Measurements from ENCODE around the gene WDR72. TPM values are rescaled to one million over a fixed set of nuclear protein-coding genes. Genes with fewer than 3 reads are reported as not detected.

WDR72 gene
- total and polyA plus RNA-seq, 9 donors, result 0.04 to 4.4 (median 0.82) TPM; not detected in 2

- Histone ChIP-seq H3K27me3 (no peaks in the 10 kb centered on the region), H3K9me3 (no peaks in the 10 kb centered on the region), H3K4me3 (no peak overlapping the region), H3K36me3 (no peaks in the 10 kb centered on the region), H3K27ac (no peak overlapping the region), H3K4me1 (ENCODE audit: insufficient read depth) (no peaks in the 10 kb centered on the region)
- intact Hi-C loops (cut with DNase I), result no loop called here
- no peak for DNase-seq
- TF ChIP-seq POLR2A (IDR thresholded peaks at IDR 0.05) (no peak), EP300 (IDR thresholded peaks at IDR 0.05) (no peak), CTCF (IDR thresholded peaks at IDR 0.05) (no peak)
- WGBS, 3 donors, result 14 to 22% (median 17%) methylated on average over 3 of the region's 3 CpGs
These were observed 236.5 kb downstream of the WDR72 start for GRCh38 chr15:53522991-53523390.

DNA sequence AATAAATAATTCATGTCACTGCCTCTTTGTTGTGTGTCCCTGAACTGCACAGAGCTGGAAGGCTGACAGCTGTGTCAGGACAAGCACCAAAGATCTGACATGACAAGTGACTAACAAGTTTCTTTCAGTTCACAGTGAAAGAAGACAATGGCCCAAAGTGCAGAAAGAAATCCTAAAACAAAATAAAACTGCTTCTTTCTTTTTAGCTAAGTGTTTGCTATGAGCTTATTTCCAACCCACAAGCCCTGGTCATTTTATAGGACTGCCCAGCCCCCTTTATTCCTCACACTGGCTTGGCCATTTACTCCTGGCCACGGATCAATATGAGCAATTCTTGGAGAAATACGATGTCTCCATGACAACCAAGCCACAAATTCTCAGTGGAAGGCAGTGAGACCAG, 238.5 kb downstream of the WDR72 start:
- 16 to 29% (median 18%) methylated on average over 2 of the region's 2 CpGs for WGBS, 3 donors
- Histone ChIP-seq H3K4me1 (ENCODE audit: insufficient read depth) (no peaks in the 10 kb centered on the region), H3K4me3 (no peak overlapping the region), H3K27me3 (no peaks in the 10 kb centered on the region), H3K36me3 (no peaks in the 10 kb centered on the region), H3K9me3 (no peaks in the 10 kb centered on the region), H3K27ac (no peak overlapping the region)
- intact Hi-C loops (cut with DNase I), result no loop called here
- no peak for TF ChIP-seq CTCF (IDR thresholded peaks at IDR 0.05)
- TF ChIP-seq EP300 (IDR thresholded peaks at IDR 0.05), result no peak
- TF ChIP-seq POLR2A (IDR thresholded peaks at IDR 0.05), result no peak
- DNase-seq, result no peak

DNA sequence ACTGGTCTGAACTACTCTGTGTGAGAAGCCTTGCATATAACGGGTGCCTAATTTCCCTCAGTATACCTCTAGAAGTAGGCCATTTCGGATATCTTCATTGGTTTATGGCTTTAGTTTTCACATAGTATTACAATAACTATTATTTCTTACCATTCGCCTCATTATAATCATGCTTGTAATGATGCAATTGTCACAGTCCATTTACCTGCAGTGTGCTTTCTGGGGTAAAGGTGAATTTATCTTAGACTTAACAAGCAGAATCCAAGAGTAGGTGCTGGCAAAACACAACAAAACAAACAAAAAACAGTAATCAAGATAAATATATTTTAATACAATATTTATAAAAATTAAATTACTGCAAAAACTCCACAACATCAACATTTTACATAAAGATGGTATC, 246.0 kb downstream of the WDR72 start:
- Histone ChIP-seq H3K36me3 (no peaks in the 10 kb centered on the region), H3K9me3 (no peaks in the 10 kb centered on the region), H3K27ac (no peak overlapping the region), H3K4me1 (ENCODE audit: insufficient read depth) (no peaks in the 10 kb centered on the region), H3K27me3 (no peaks in the 10 kb centered on the region), H3K4me3 (no peak overlapping the region)
- TF ChIP-seq EP300 (IDR thresholded peaks at IDR 0.05) (no peak), POLR2A (IDR thresholded peaks at IDR 0.05) (no peak), CTCF (IDR thresholded peaks at IDR 0.05) (no peak)
- intact Hi-C loops (cut with DNase I), result no loop called here
- DNase-seq, result no peak
- WGBS, 3 donors, result 89 to 92% (median 91%) methylated on average over 3 of the region's 3 CpGs

DNA sequence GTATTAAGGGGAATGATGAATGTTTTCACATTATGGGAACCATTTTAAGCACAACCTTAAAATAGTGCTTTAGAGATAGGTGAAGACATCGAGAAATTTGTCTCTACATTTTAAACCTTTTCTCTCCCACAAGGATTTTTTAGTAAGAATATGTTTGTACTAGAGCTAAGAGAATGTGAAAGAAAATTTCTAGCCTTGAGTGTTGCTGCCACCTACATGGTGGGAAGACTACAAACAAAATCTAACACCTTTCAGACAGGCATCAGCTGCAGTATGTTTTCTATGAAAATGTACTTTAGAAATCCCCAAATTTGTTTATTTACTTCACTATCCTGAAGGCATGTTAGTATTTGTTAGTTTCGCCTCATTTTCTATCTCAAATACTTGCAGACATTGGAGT, 247.4 kb downstream of the WDR72 start:
- Histone ChIP-seq H3K27me3 (no peaks in the 10 kb centered on the region), H3K9me3 (no peaks in the 10 kb centered on the region), H3K4me1 (ENCODE audit: insufficient read depth) (no peaks in the 10 kb centered on the region), H3K27ac (no peak overlapping the region), H3K4me3 (no peak overlapping the region), H3K36me3 (no peaks in the 10 kb centered on the region)
- no peak for TF ChIP-seq EP300 (IDR thresholded peaks at IDR 0.05)
- no peak for TF ChIP-seq POLR2A (IDR thresholded peaks at IDR 0.05)
- TF ChIP-seq CTCF (IDR thresholded peaks at IDR 0.05), result no peak
- intact Hi-C loops (cut with DNase I), result no loop called here
- DNase-seq, result no peak
- WGBS, 3 donors, result 67 to 74% (median 73%) methylated on average over 2 of the region's 2 CpGs

- intact Hi-C loops (cut with DNase I), result no loop called here
- H3K4me3 ChIP-seq, result no peak overlapping the region
- no peaks in the 10 kb centered on the region for H3K27me3 ChIP-seq
- H3K4me1 ChIP-seq (ENCODE audit: insufficient read depth), result no peaks in the 10 kb centered on the region
- no peaks in the 10 kb centered on the region for H3K9me3 ChIP-seq
- no peaks in the 10 kb centered on the region for H3K36me3 ChIP-seq
- no peak for TF ChIP-seq EP300 (IDR thresholded peaks at IDR 0.05)
- no peak for DNase-seq
- H3K27ac ChIP-seq, result no peak overlapping the region
These were observed 248.3 kb downstream of the WDR72 start for GRCh38 chr15:53511175-53511574.

Measured in ovary (tissue), 9 donors.